Left cardiac atrium (tissue), 4 donors: ENCODE data around the gene MCRIP1. TPM values are rescaled to one million over a fixed set of nuclear protein-coding genes. Genes with fewer than 3 reads are reported as not detected.

Source experiments
- ATAC-seq, 2 donors: fragments of 200-7000 bp; cut with Tn5 transposase; one replicate each; pipeline ENCODE4 v1.9.1; 2020; ENCODE audit warnings: mild to moderate bottlenecking in 2 of 2, moderate library complexity in 2 of 2
- DNase-seq: peaks from one replicate; pipeline ENCODE4 v3.0.0-alpha.2; 2020
- intact Hi-C, 2 donors: fragments of 100-400 bp; cut with DNase I; formaldehyde crosslinking; loops; one replicate each; pipeline versions ENCODE4 v1.14.1 to v1.15.1; 2022 to 2023
- total RNA-seq, 2 donors: library from RNA; stranded (reverse); fragmentation: NEBNext Ultra II Directional; extraction: Animal tissue kit (Norgen Biotek cat#: 25700); gene quantifications; one replicate each; pipeline ENCODE4 v1.2.1, GENCODE V29; 2021
- donor health status: DM: no; HTN: yes; CAD: no.
- donor health status: DM: no; HTN: yes; CAD: no; lungs with severe emphysema.
- donor health status: DM: yes; HTN: yes; CAD: no.
- donor health status: Dilated cardiomyopathy.

The MCRIP1 gene
- total RNA-seq, 2 donors from 2014 or later = 83.9 to 98.0 TPM

DNA sequence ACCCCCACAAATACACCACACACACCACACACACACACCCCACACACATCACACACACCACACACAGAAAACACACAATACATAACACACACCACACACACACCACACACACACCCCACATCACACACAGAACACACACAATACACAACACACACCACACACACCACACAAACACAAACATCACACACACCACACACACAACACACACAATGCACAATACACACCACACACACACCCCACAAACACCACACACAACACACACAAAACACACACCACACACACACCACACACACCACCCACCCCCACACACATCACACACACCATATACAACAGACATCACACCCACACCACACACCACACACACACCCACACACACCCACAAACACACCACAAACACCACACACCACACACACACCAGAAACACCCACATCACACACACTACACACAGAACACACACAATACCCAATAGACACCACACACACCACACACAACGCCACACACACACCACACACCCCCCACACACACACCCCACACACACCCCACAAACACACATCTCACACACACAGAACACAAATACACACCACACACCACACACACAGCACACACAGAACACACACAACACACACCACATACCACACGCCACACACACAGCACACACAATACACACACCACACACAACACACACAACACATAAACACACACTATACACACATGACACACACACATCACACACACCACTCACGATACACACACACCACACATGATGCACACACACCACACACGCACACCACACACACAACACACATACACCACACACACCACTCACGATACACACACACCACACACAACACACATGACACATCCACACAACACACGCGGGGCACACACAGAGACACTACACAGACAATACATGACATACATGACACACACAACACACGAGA lies 40.1 kb downstream of the MCRIP1 start:
- DNase-seq (no peak), ATAC-seq (no peak)

More for the DNA sequence above, 40.1 kb downstream of the MCRIP1 start:
- intact Hi-C loops = no loop called here

Other genes starting within 250 kb of the MCRIP1 start
- gene NPLOC4, start 196.2 kb downstream of the MCRIP1 start, total RNA-seq = 10 to 100 TPM; 67.2 to 97.1 TPM
- under 1 TPM; 0.16 to 0.50 TPM for gene TSPAN10, start 196.1 kb downstream of the MCRIP1 start, total RNA-seq
- under 1 TPM in 1 of 2 donors, not detected in 1; 0.50 TPM for gene PDE6G, start 176.7 kb downstream of the MCRIP1 start, total RNA-seq
- 10 to 100 TPM; 20.9 to 23.6 TPM for gene OXLD1, start 166.7 kb downstream of the MCRIP1 start, total RNA-seq
- 1 to 10 TPM; 7.2 to 8.9 TPM for gene CCDC137, start 166.6 kb downstream of the MCRIP1 start, total RNA-seq
- gene ARL16, start 149.5 kb downstream of the MCRIP1 start, total RNA-seq = 10 to 100 TPM; 12.2 to 22.3 TPM
- gene HGS, start 149.3 kb downstream of the MCRIP1 start, total RNA-seq = 10 to 100 TPM; 42.3 to 52.6 TPM
- gene MRPL12, start 129.9 kb downstream of the MCRIP1 start, total RNA-seq = 100 to 1,000 TPM; 133 TPM
- 10 to 100 TPM; 10.1 to 11.8 TPM for gene SLC25A10, start 121.0 kb downstream of the MCRIP1 start, total RNA-seq
- not detected for gene GCGR, start 29.1 kb downstream of the MCRIP1 start, total RNA-seq
- gene PPP1R27, start 1.8 kb upstream of the MCRIP1 start, total RNA-seq = not detected
- 100 to 1,000 TPM; 403 to 414 TPM for gene P4HB, start 27.2 kb upstream of the MCRIP1 start, total RNA-seq
- gene ARHGDIA, start 38.0 kb upstream of the MCRIP1 start, total RNA-seq = 100 to 1,000 TPM; 168 to 252 TPM
- 10 to 100 TPM; 33.7 to 45.2 TPM for gene ALYREF, start 58.3 kb upstream of the MCRIP1 start, total RNA-seq
- gene ANAPC11, start 58.4 kb upstream of the MCRIP1 start, total RNA-seq = 100 to 1,000 TPM; 133 to 155 TPM
- gene NPB, start 68.9 kb upstream of the MCRIP1 start, total RNA-seq = under 1 TPM; 0.21 to 0.24 TPM
- 10 to 100 TPM; 21.8 to 22.2 TPM for gene PCYT2, start 78.1 kb upstream of the MCRIP1 start, total RNA-seq
- gene SIRT7, start 84.9 kb upstream of the MCRIP1 start, total RNA-seq = 1 to 10 TPM; 8.9 to 9.2 TPM
- gene MAFG, start 94.4 kb upstream of the MCRIP1 start, total RNA-seq = 10 to 100 TPM; 20.9 to 25.1 TPM
- gene PYCR1, start 104.0 kb upstream of the MCRIP1 start, total RNA-seq = 10 to 100 TPM in 1 of 2 donors, 1 to 10 TPM in 1; 9.6 to 10.5 TPM
- under 1 TPM in 1 of 2 donors, not detected in 1; 0.50 TPM for gene MYADML2, start 113.9 kb upstream of the MCRIP1 start, total RNA-seq
- gene NOTUM, start 127.9 kb upstream of the MCRIP1 start, total RNA-seq = not detected
- 10 to 100 TPM; 16.9 to 24.4 TPM for gene ASPSCR1, start 144.3 kb upstream of the MCRIP1 start, total RNA-seq
- 10 to 100 TPM; 27.2 to 37.2 TPM for gene CENPX, start 189.6 kb upstream of the MCRIP1 start, total RNA-seq
- gene LRRC45, start 190.0 kb upstream of the MCRIP1 start, total RNA-seq = 1 to 10 TPM; 3.7 to 7.9 TPM
- 1 to 10 TPM; 3.8 to 4.2 TPM for gene RAC3, start 198.4 kb upstream of the MCRIP1 start, total RNA-seq
- 100 to 1,000 TPM; 132 to 161 TPM for gene DCXR, start 204.4 kb upstream of the MCRIP1 start, total RNA-seq
- gene RFNG, start 218.5 kb upstream of the MCRIP1 start, total RNA-seq = 10 to 100 TPM; 16.4 to 22.4 TPM
- 10 to 100 TPM; 72.2 to 79.3 TPM for gene GPS1, start 218.6 kb upstream of the MCRIP1 start, total RNA-seq
- 10 to 100 TPM; 59.2 to 65.4 TPM for gene DUS1L, start 232.5 kb upstream of the MCRIP1 start, total RNA-seq